ENCODE measurements around the gene KCTD16.

The KCTD16 gene

GRCh38 chr5:144352330-144352729 is 181.7 kb downstream of the KCTD16 start:
- no peak for DNase-seq

GRCh38 chr5:144352732-144353317 is 182.2 kb downstream of the KCTD16 start:
- no peak for DNase-seq

- no peak for DNase-seq
Observed at GRCh38 chr5:144356489-144356888, 185.8 kb downstream of the KCTD16 start.

- no peak for DNase-seq
Observed at GRCh38 chr5:144361406-144361805, 190.7 kb downstream of the KCTD16 start.

- DNase-seq = no peak
Observed at GRCh38 chr5:144365885-144366284, 195.2 kb downstream of the KCTD16 start.

GRCh38 chr5:144367991-144368390 is 197.3 kb downstream of the KCTD16 start:
- DNase-seq = no peak

GRCh38 chr5:144368556-144368955 is 197.9 kb downstream of the KCTD16 start:
- no peak for DNase-seq

GRCh38 chr5:144369006-144369405 is 198.3 kb downstream of the KCTD16 start:
- no peak for DNase-seq

- no peak for DNase-seq
Observed at GRCh38 chr5:144370273-144370672, 199.6 kb downstream of the KCTD16 start.

GRCh38 chr5:144374637-144375036 is 204.0 kb downstream of the KCTD16 start:
- no peak for DNase-seq

- no peak for DNase-seq
Observed at GRCh38 chr5:144377207-144377606, 206.5 kb downstream of the KCTD16 start.

- DNase-seq = no peak
Observed at GRCh38 chr5:144378681-144379080, 208.0 kb downstream of the KCTD16 start.

GRCh38 chr5:144385597-144385996 is 214.9 kb downstream of the KCTD16 start:
- DNase-seq = no peak

GRCh38 chr5:144386315-144386714 is 215.6 kb downstream of the KCTD16 start:
- no peak for DNase-seq

GRCh38 chr5:144390133-144390532 is 219.5 kb downstream of the KCTD16 start:
- no peak for DNase-seq

GRCh38 chr5:144391044-144391443 is 220.4 kb downstream of the KCTD16 start:
- DNase-seq = no peak

GRCh38 chr5:144393641-144394435 is 223.2 kb downstream of the KCTD16 start:
- no peak for DNase-seq

GRCh38 chr5:144395704-144396103 is 225.0 kb downstream of the KCTD16 start:
- DNase-seq = no peak

GRCh38 chr5:144403058-144403457 is 232.4 kb downstream of the KCTD16 start:
- no peak for DNase-seq

GRCh38 chr5:144403817-144404420 is 233.2 kb downstream of the KCTD16 start:
- DNase-seq = no peak

GRCh38 chr5:144404672-144405071 is 234.0 kb downstream of the KCTD16 start:
- DNase-seq = no peak

- DNase-seq = no peak
Observed at GRCh38 chr5:144405991-144406390, 235.3 kb downstream of the KCTD16 start.

GRCh38 chr5:144406442-144406841 is 235.8 kb downstream of the KCTD16 start:
- DNase-seq = no peak
